Hematopoietic multipotent progenitor cell treated with erythropoietin and hydrocortisone succinate and interleukin-3 and kit ligand, for 6 days (in vitro differentiated cells): Measurements from ENCODE around the gene DAPK1.

Experiments
- DNase-seq: peaks from one replicate; pipeline ENCODE4 v3.0.0-alpha.2; 2015

Gene DAPK1

GRCh38 chr9:87596862-87597261 is 99.2 kb downstream of the DAPK1 start:
- no peak for DNase-seq

GRCh38 chr9:87597710-87598443 is 100.2 kb downstream of the DAPK1 start:
- DNase-seq, result no peak

- DNase-seq, result no peak
Measured at GRCh38 chr9:87599901-87600610, 102.4 kb downstream of the DAPK1 start.

GRCh38 chr9:87601176-87601575 is 103.5 kb downstream of the DAPK1 start:
- DNase-seq, result peak; percentile 73

GRCh38 chr9:87601595-87601994 is 103.9 kb downstream of the DAPK1 start:
- no peak for DNase-seq

GRCh38 chr9:87602933-87603643 is 105.4 kb downstream of the DAPK1 start:
- no peak for DNase-seq

GRCh38 chr9:87603854-87604490 is 106.3 kb downstream of the DAPK1 start:
- DNase-seq, result no peak

- DNase-seq, result peak; percentile 52
Measured at GRCh38 chr9:87604886-87605588, 107.4 kb downstream of the DAPK1 start.

GRCh38 chr9:87605676-87606075 is 108.0 kb downstream of the DAPK1 start:
- DNase-seq, result no peak

- DNase-seq, result no peak
Measured at GRCh38 chr9:87606841-87607521, 109.3 kb downstream of the DAPK1 start.

- DNase-seq, result no peak
Measured at GRCh38 chr9:87607859-87608258, 110.2 kb downstream of the DAPK1 start.

GRCh38 chr9:87609002-87609401 is 111.3 kb downstream of the DAPK1 start:
- DNase-seq, result no peak

- no peak for DNase-seq
Measured at GRCh38 chr9:87609486-87609885, 111.8 kb downstream of the DAPK1 start.

- no peak for DNase-seq
Measured at GRCh38 chr9:87610200-87611155, 112.8 kb downstream of the DAPK1 start.

- DNase-seq, result no peak
Measured at GRCh38 chr9:87611776-87612175, 114.1 kb downstream of the DAPK1 start.

- DNase-seq, result no peak
Measured at GRCh38 chr9:87612536-87612935, 114.9 kb downstream of the DAPK1 start.

GRCh38 chr9:87613265-87614111 is 115.8 kb downstream of the DAPK1 start:
- peak; percentile 39 for DNase-seq

- peak; percentile 34 for DNase-seq
Measured at GRCh38 chr9:87614397-87614796, 116.7 kb downstream of the DAPK1 start.

- DNase-seq, result no peak
Measured at GRCh38 chr9:87615136-87615535, 117.5 kb downstream of the DAPK1 start.
